ENCODE data around the gene CEP43.

- TF ChIP-seq HMGXB4 (CRISPR knock-in tag; IDR thresholded peaks at IDR 0.05; ENCODE audit: borderline replicate concordance) (no peak), ELK1 (IDR thresholded peaks at IDR 0.05; ENCODE audit: low read depth, low read length) (no peak), PHF8 (IDR thresholded peaks at IDR 0.05; ENCODE audit: borderline replicate concordance, low read depth) (no peak), CTCF (IDR thresholded peaks at IDR 0.05) (no peak), POLR2A (IDR thresholded peaks at IDR 0.05; ENCODE audit: low read length) (no peak), RAD21 (conservative IDR thresholded peaks at IDR 0.05 in 1 of 2, IDR thresholded peaks at IDR 0.05 in 1 of 2) (no peak), MAZ (IDR thresholded peaks at IDR 0.05; ENCODE audit: borderline replicate concordance, low read depth, low read length) (no peak), KDM5A (IDR thresholded peaks at IDR 0.05) (no peak), EP300 (IDR thresholded peaks at IDR 0.05) (no peak), MAX (IDR thresholded peaks at IDR 0.05) (no peak)
Measured at GRCh38 chr6:166955121-166955864, 43.9 kb upstream of the CEP43 start.

All from A549 (cell line).